ENCODE measurements around the gene CST11.
"Not testable (repeated sequence)": the region's sequence is repeated elsewhere in the genome, so short reads cannot be mapped to it uniquely, and the experiment has no call there.

Gene CST11

GRCh38 chr20:23472306-23472705, 19.6 kb upstream of the CST11 start:
- DNase-seq; H3K4me3 Mint-ChIP-seq; H3K36me3 Mint-ChIP-seq; H3K4me1 Mint-ChIP-seq; H3K9me3 Mint-ChIP-seq; H3K27ac Mint-ChIP-seq; ATAC-seq (replicated peaks); H3K27me3 Mint-ChIP-seq: not testable (repeated sequence)

- not testable (repeated sequence) for H3K4me3 Mint-ChIP-seq; H3K27ac Mint-ChIP-seq; H3K4me1 Mint-ChIP-seq; H3K27me3 Mint-ChIP-seq; DNase-seq; H3K36me3 Mint-ChIP-seq; ATAC-seq (replicated peaks)
- H3K9me3 Mint-ChIP-seq: peaks cover 12 to 20% of the 10 kb centered on the region in 2 donors
These were observed 14.3 kb upstream of the CST11 start for GRCh38 chr20:23466961-23467360.

GRCh38 chr20:23461180-23461579, 8.5 kb upstream of the CST11 start:
- Mint-ChIP-seq H3K4me1 (peaks cover 0 to 6% of the 10 kb centered on the region in 2 donors), H3K4me3 (no peak overlapping the region), H3K27ac (no peak overlapping the region), H3K27me3 (peaks cover 0 to 4% of the 10 kb centered on the region in 2 donors), H3K9me3 (peaks cover 7% of the 10 kb centered on the region in 2 donors), H3K36me3 (peaks cover 0 to 4% of the 10 kb centered on the region in 2 donors)
- ATAC-seq (replicated peaks) (no peak), DNase-seq (no peak)

GRCh38 chr20:23459461-23460150, 6.9 kb upstream of the CST11 start:
- H3K9me3 Mint-ChIP-seq: peaks cover 0 to 4% of the 10 kb centered on the region in 2 donors
- no peaks in the 10 kb centered on the region for H3K27me3 Mint-ChIP-seq
- H3K4me1 Mint-ChIP-seq: peaks cover 0 to 6% of the 10 kb centered on the region in 2 donors
- DNase-seq (no peak), ATAC-seq (replicated peaks) (no peak)
- H3K4me3 Mint-ChIP-seq: no peak overlapping the region
- no peaks in the 10 kb centered on the region for H3K36me3 Mint-ChIP-seq
- no peak overlapping the region for H3K27ac Mint-ChIP-seq

- no peak overlapping the region for H3K27ac Mint-ChIP-seq
- no peaks in the 10 kb centered on the region for H3K9me3 Mint-ChIP-seq
- no peaks in the 10 kb centered on the region for H3K27me3 Mint-ChIP-seq
- peaks cover 0 to 6% of the 10 kb centered on the region in 2 donors for H3K4me1 Mint-ChIP-seq
- H3K4me3 Mint-ChIP-seq: no peak overlapping the region
- no peaks in the 10 kb centered on the region for H3K36me3 Mint-ChIP-seq
- ATAC-seq (replicated peaks): no peak
- DNase-seq: no peak
These were observed 4.2 kb upstream of the CST11 start for GRCh38 chr20:23456873-23457272.

GRCh38 chr20:23456409-23456808, 3.7 kb upstream of the CST11 start:
- H3K27ac Mint-ChIP-seq: no peak overlapping the region
- ATAC-seq (replicated peaks) (no peak), DNase-seq (no peak)
- no peaks in the 10 kb centered on the region for H3K9me3 Mint-ChIP-seq
- H3K36me3 Mint-ChIP-seq: no peaks in the 10 kb centered on the region
- no peak overlapping the region for H3K4me3 Mint-ChIP-seq
- H3K27me3 Mint-ChIP-seq: no peaks in the 10 kb centered on the region
- peaks cover 0 to 6% of the 10 kb centered on the region in 2 donors for H3K4me1 Mint-ChIP-seq

- Mint-ChIP-seq H3K36me3 (no peaks in the 10 kb centered on the region), H3K4me1 (peaks cover 0 to 6% of the 10 kb centered on the region in 2 donors), H3K9me3 (no peaks in the 10 kb centered on the region), H3K27ac (no peak overlapping the region), H3K4me3 (no peak overlapping the region), H3K27me3 (peaks cover 0 to 5% of the 10 kb centered on the region in 2 donors)
- ATAC-seq (replicated peaks) (no peak), DNase-seq (no peak)
These were observed 3.0 kb upstream of the CST11 start for GRCh38 chr20:23455639-23456038.

GRCh38 chr20:23454816-23455215, 2.1 kb upstream of the CST11 start:
- no peak overlapping the region for H3K4me3 Mint-ChIP-seq
- ATAC-seq (replicated peaks) (no peak), DNase-seq (no peak)
- H3K9me3 Mint-ChIP-seq: no peaks in the 10 kb centered on the region
- peaks cover 0 to 5% of the 10 kb centered on the region in 2 donors for H3K27me3 Mint-ChIP-seq
- no peaks in the 10 kb centered on the region for H3K36me3 Mint-ChIP-seq
- peaks cover 0 to 6% of the 10 kb centered on the region in 2 donors for H3K4me1 Mint-ChIP-seq
- H3K27ac Mint-ChIP-seq: no peak overlapping the region

- peaks cover 0 to 5% of the 10 kb centered on the region in 2 donors for H3K27me3 Mint-ChIP-seq
- DNase-seq (no peak), ATAC-seq (replicated peaks) (no peak)
- H3K4me1 Mint-ChIP-seq: peaks cover 0 to 6% of the 10 kb centered on the region in 2 donors
- no peak overlapping the region for H3K27ac Mint-ChIP-seq
- H3K4me3 Mint-ChIP-seq: no peak overlapping the region
- H3K9me3 Mint-ChIP-seq: no peaks in the 10 kb centered on the region
- H3K36me3 Mint-ChIP-seq: no peaks in the 10 kb centered on the region
These were observed 1.2 kb upstream of the CST11 start for GRCh38 chr20:23453549-23454543.

- Mint-ChIP-seq H3K4me3 (no peak overlapping the region), H3K27ac (no peak overlapping the region), H3K4me1 (peaks cover 0 to 5% of the 10 kb centered on the region in 2 donors), H3K36me3 (no peaks in the 10 kb centered on the region), H3K9me3 (no peaks in the 10 kb centered on the region), H3K27me3 (peaks cover 0 to 5% of the 10 kb centered on the region in 2 donors)
- no peak for ATAC-seq (replicated peaks)
- no peak for DNase-seq
These were observed 654 bp downstream of the CST11 start for GRCh38 chr20:23451956-23452487.

- ATAC-seq (replicated peaks): no peak
- Mint-ChIP-seq H3K4me3 (no peak overlapping the region), H3K27me3 (peaks cover 0 to 5% of the 10 kb centered on the region in 2 donors), H3K4me1 (no peaks in the 10 kb centered on the region), H3K27ac (no peak overlapping the region), H3K36me3 (no peaks in the 10 kb centered on the region), H3K9me3 (no peaks in the 10 kb centered on the region)
- no peak for DNase-seq
These were observed 1.8 kb downstream of the CST11 start for GRCh38 chr20:23450877-23451276.

- Mint-ChIP-seq H3K27ac (no peak overlapping the region), H3K4me1 (no peaks in the 10 kb centered on the region), H3K9me3 (no peaks in the 10 kb centered on the region), H3K4me3 (no peak overlapping the region), H3K36me3 (no peaks in the 10 kb centered on the region), H3K27me3 (peaks cover 0 to 5% of the 10 kb centered on the region in 2 donors)
- DNase-seq: no peak
- peak; percentile 23 to 29 for ATAC-seq (replicated peaks)
These were observed 3.3 kb downstream of the CST11 start for GRCh38 chr20:23449421-23449820.

GRCh38 chr20:23448167-23448566, 4.5 kb downstream of the CST11 start:
- no peak for ATAC-seq (replicated peaks)
- Mint-ChIP-seq H3K27me3 (peaks cover 0 to 5% of the 10 kb centered on the region in 2 donors), H3K9me3 (no peaks in the 10 kb centered on the region), H3K36me3 (no peaks in the 10 kb centered on the region), H3K27ac (no peak overlapping the region), H3K4me1 (no peaks in the 10 kb centered on the region), H3K4me3 (no peak overlapping the region)
- DNase-seq: no peak

- no peak for DNase-seq
- peaks cover 0 to 5% of the 10 kb centered on the region in 2 donors for H3K27me3 Mint-ChIP-seq
- H3K4me1 Mint-ChIP-seq: no peaks in the 10 kb centered on the region
- no peak overlapping the region for H3K4me3 Mint-ChIP-seq
- peak overlapping the region; percentile 68 for H3K27ac Mint-ChIP-seq
- no peaks in the 10 kb centered on the region for H3K9me3 Mint-ChIP-seq
- H3K36me3 Mint-ChIP-seq: no peaks in the 10 kb centered on the region
- ATAC-seq (replicated peaks): peak; percentile 37 to 47
These were observed 6.2 kb downstream of the CST11 start for GRCh38 chr20:23446505-23446904.

Data from stimulated activated naive B cell treated with anti-CD40 and anti-IgM and Interleukin-4, amounts not matched to agents 10 μg/mL and 1 μg/mL and 100 μg/mL, for 72 hours (primary cell).